Measurements from ENCODE around the gene TMEM80. TPM values are rescaled to one million over a fixed set of nuclear protein-coding genes. Genes with fewer than 3 reads are reported as not detected.

Gene TMEM80
- total and polyA plus RNA-seq, 2 of the 8 experiments (the other 6 are each of a cell fraction or from before 2014, with no cell fraction given): 8.0 to 16.3 TPM

DNA sequence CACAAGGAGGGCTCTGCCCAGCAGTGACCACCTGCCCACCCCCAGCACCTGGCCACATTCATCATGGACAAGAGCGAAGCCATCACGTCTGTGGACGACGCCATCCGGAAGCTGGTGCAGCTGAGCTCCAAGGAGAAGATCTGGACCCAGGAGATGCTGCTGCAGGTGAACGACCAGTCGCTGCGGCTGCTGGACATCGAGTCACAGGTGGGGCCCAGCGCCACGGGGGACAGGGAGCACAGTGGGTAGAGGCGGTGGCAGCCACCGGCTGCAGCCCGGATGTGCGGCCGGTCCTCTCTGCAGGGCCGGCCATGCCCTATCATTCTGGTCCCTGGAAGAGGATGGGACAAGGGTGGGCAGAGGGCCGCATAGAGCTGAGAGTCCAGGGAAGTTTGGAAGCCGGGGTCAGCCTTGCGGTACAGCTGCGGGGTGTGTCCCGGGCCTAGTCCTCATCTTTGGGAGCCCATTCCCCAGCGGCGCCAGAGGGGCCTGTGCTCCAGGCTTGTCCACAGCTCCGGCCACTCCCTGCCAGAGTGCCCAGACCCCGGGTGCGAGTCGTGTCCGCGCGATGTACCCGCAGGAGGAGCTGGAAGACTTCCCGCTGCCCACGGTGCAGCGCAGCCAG lies 24.5 kb downstream of the TMEM80 start (continued):
- TF ChIP-seq TBP (IDR thresholded peaks at IDR 0.05; ENCODE audit: low read depth, low read length) (no peak), BCL11A (IDR thresholded peaks at IDR 0.05; ENCODE audit: low read depth in 2 of 2, low read length in 2 of 2) (no peak), POU5F1 (IDR thresholded peaks at IDR 0.05; ENCODE audit: low read depth, low read length) (no peak), CBX5 (IDR thresholded peaks at IDR 0.05; ENCODE audit: low read depth, low read length) (no peak), TAF1 (IDR thresholded peaks at IDR 0.05; ENCODE audit: low read depth, low read length) (no peak), SP2 (IDR thresholded peaks at IDR 0.05; ENCODE audit: low read length) (no peak)
